Gastroesophageal sphincter (tissue), 4 donors: ENCODE results near the gene PLXDC2. TPM values are rescaled to one million over a fixed set of nuclear protein-coding genes. Genes with fewer than 3 reads are reported as not detected.

Experiments used
- ATAC-seq: fragments of 150-250 bp; one replicate; pipeline ENCODE4 v1.9.1; 2016; ENCODE audit warnings: mild to moderate bottlenecking, moderate library complexity
- H3K27ac ChIP-seq, 4 donors: fragments of 200-600 bp; sonication (generic) in 3 of 4; 1 replicate in 3 of 4; 2 replicates in 1 of 4; pipeline ENCODE4 v1.5.1; 2016 to 2019
- H3K27me3 ChIP-seq: fragments of 200-600 bp; sonication (generic); one replicate; pipeline ENCODE4 v1.5.1; 2019
- H3K36me3 ChIP-seq, 2 donors: fragments of 200-600 bp; sonication (generic); one replicate each; pipeline ENCODE4 v1.5.1; 2019; ENCODE audit warnings: control low read depth in 1 of 2
- H3K4me1 ChIP-seq, 3 donors: fragments of 200-600 bp; sonication (generic); 1 replicate in 2 of 3; 2 replicates in 1 of 3; pipeline ENCODE4 v1.5.1; 2016 to 2019; ENCODE audit warnings: control low read depth in 2 of 3
- H3K4me3 ChIP-seq, 2 donors: fragments of 200-600 bp; sonication (generic); one replicate each; pipeline ENCODE4 v1.5.1; 2019; ENCODE audit warnings: mild to moderate bottlenecking in 1 of 2, moderate library complexity in 1 of 2
- H3K9me3 ChIP-seq, 3 donors: fragments of 200-600 bp; sonication (generic); one replicate each; pipeline ENCODE4 v1.5.1; 2017 to 2019; ENCODE audit warnings: control low read depth in 2 of 3
- EP300 ChIP-seq: sonication (generic); formaldehyde crosslinking; IDR thresholded peaks from one replicate; pipeline ENCODE4 v1.6.1; 2017; ENCODE audit warnings: antibody characterized with exemption, mild to moderate bottlenecking
- POLR2A ChIP-seq, 2 donors: fragments of 450-650 bp; IDR thresholded peaks; one replicate each; pipeline ENCODE4 v1.6.1; 2017; ENCODE audit warnings: antibody characterized with exemption in 2 of 2, mild to moderate bottlenecking in 2 of 2, moderate library complexity in 1 of 2
- POLR2AphosphoS5 ChIP-seq: sonication (generic); formaldehyde crosslinking; IDR thresholded peaks from one replicate; pipeline ENCODE4 v1.6.1; 2017; ENCODE audit warnings: antibody characterized with exemption
- WGBS, 2 donors: methylation state at CpG; one replicate each; pipeline ENCODE4 v1.1.5; 2018; ENCODE audit warnings: low coverage in 1 of 2; 5-methylcytosine and 5-hydroxymethylcytosine counted together
- total RNA-seq, 4 donors: library from RNA; depleted of rRNA; stranded (reverse); fragments of >200 nt; gene quantifications; one replicate each; pipeline ENCODE4 v1.1.0, GENCODE V29; 2016
- TF ChIP-seq, protein P1 (sequence below), 4 experiments: fragments of 200-600 bp in 2 of 4; fragments of 450-650 bp in 2 of 4; sonication (generic) in 1 of 4; IDR thresholded peaks; one replicate each; pipeline ENCODE4 v1.5.1; 2017 to 2019; ENCODE audit warnings: antibody characterized with exemption in 4 of 4, mild to moderate bottlenecking in 2 of 4, moderate library complexity in 2 of 4

Gene PLXDC2
- total RNA-seq, 4 donors from 2014 or later = 32.3 to 65.5 (median 50.5) TPM

DNA sequence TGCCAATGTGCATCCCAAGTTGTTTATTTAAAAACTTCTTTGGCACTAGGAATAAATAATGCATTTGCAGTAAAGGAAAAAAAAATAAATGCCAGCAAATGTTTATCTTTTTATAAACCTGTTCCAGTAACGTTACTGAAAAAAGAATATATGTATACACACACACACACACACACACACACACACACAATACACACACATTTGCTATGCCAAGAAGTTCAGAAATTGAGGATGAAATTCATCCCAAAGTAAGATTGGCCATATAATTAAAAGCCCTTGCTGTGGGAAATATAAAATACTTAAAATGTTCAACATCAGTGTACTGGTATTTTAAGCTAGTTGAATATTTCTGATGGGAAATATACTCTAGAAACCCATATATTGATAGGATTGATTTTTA lies 2.6 kb downstream of the PLXDC2 start:
- H3K27ac ChIP-seq = peak overlapping the region in 2 of 4 donors; percentile 2 to 94
- peaks cover 0 to 35% (median 0%) of the 10 kb centered on the region in 3 donors for H3K4me1 ChIP-seq
- peak overlapping the region; percentile 86 to 88 for H3K4me3 ChIP-seq
- H3K27me3 ChIP-seq = peaks cover 4% of the 10 kb centered on the region
- H3K36me3 ChIP-seq = no peaks in the 10 kb centered on the region
- H3K9me3 ChIP-seq = no peaks in the 10 kb centered on the region
- ATAC-seq = no peak
- 5 to 14% methylated on average over 1 of the region's 1 CpG for WGBS, 2 donors
- TF ChIP-seq EP300 (no peak), POLR2A (IDR thresholded peaks at IDR 0.05) (no peak), POLR2AphosphoS5 (no peak)
- TF ChIP-seq, protein P1, sequence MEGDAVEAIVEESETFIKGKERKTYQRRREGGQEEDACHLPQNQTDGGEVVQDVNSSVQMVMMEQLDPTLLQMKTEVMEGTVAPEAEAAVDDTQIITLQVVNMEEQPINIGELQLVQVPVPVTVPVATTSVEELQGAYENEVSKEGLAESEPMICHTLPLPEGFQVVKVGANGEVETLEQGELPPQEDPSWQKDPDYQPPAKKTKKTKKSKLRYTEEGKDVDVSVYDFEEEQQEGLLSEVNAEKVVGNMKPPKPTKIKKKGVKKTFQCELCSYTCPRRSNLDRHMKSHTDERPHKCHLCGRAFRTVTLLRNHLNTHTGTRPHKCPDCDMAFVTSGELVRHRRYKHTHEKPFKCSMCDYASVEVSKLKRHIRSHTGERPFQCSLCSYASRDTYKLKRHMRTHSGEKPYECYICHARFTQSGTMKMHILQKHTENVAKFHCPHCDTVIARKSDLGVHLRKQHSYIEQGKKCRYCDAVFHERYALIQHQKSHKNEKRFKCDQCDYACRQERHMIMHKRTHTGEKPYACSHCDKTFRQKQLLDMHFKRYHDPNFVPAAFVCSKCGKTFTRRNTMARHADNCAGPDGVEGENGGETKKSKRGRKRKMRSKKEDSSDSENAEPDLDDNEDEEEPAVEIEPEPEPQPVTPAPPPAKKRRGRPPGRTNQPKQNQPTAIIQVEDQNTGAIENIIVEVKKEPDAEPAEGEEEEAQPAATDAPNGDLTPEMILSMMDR (IDR thresholded peaks at IDR 0.05) = no peak

GRCh38 chr10:19819419-19820033 lies 3.3 kb downstream of the PLXDC2 start:
- peaks cover 4% of the 10 kb centered on the region for H3K27me3 ChIP-seq
- 0% methylated on average over 2 of the region's 2 CpGs for WGBS, 2 donors
- peaks cover 0 to 41% (median 0%) of the 10 kb centered on the region in 3 donors for H3K4me1 ChIP-seq
- no peak for ATAC-seq
- H3K36me3 ChIP-seq = no peaks in the 10 kb centered on the region
- H3K9me3 ChIP-seq = no peaks in the 10 kb centered on the region
- H3K4me3 ChIP-seq = peak overlapping the region in 1 of 2 donors; percentile 88
- TF ChIP-seq, protein P1 (IDR thresholded peaks at IDR 0.05) = peak; percentile 81 to 83 (median 82)
- TF ChIP-seq POLR2A (IDR thresholded peaks at IDR 0.05) (no peak), POLR2AphosphoS5 (peak; percentile 30)
- H3K27ac ChIP-seq = peak overlapping the region in 2 of 4 donors; percentile 2 to 94

GRCh38 chr10:19824381-19825342 lies 8.4 kb downstream of the PLXDC2 start:
- TF ChIP-seq POLR2AphosphoS5 (no peak), POLR2A (IDR thresholded peaks at IDR 0.05) (no peak), EP300 (no peak)
- TF ChIP-seq, protein P1 (IDR thresholded peaks at IDR 0.05) = no peak
- no peak for ATAC-seq
- Histone ChIP-seq H3K36me3 (no peaks in the 10 kb centered on the region), H3K27me3 (no peaks in the 10 kb centered on the region), H3K4me1 (peaks cover 0 to 68% (median 3%) of the 10 kb centered on the region in 3 donors), H3K4me3 (no peak overlapping the region), H3K9me3 (no peaks in the 10 kb centered on the region), H3K27ac (no peak overlapping the region)
- WGBS, 2 donors = 64 to 72% methylated on average over 5 of the region's 5 CpGs

DNA sequence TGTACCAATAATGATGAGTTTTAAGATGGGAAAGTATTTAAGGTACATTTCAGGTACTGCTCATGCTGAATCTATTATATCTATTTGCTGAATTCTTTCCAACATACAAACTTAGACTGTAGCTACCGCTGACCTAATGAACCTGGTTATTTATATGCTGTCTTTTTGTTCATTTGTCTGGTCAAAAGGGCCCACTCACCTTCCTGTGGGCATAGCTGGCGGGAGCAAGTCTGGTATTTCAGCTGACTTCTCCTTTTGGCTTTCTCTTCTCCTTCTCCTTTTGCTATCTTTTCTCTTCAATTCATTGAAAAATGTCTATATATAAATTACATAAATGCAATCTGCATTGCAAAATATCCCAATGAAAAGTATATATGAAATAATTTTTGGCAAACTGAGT lies 9.5 kb downstream of the PLXDC2 start:
- no peak overlapping the region for H3K4me3 ChIP-seq

More for the DNA sequence above, 9.5 kb downstream of the PLXDC2 start:
- TF ChIP-seq POLR2AphosphoS5 (no peak), POLR2A (IDR thresholded peaks at IDR 0.05) (no peak), EP300 (no peak)
- TF ChIP-seq, protein P1 (IDR thresholded peaks at IDR 0.05) = no peak
- 79 to 83% methylated on average over 2 of the region's 2 CpGs for WGBS, 2 donors
- Histone ChIP-seq H3K27ac (peak overlapping the region in 1 of 4 donors; percentile 21), H3K9me3 (no peaks in the 10 kb centered on the region), H3K36me3 (no peaks in the 10 kb centered on the region), H3K27me3 (no peaks in the 10 kb centered on the region), H3K4me1 (peaks cover 0 to 58% (median 3%) of the 10 kb centered on the region in 3 donors)
- no peak for ATAC-seq
